ENCODE data around the gene ZFPL1.

Gene ZFPL1

DNA sequence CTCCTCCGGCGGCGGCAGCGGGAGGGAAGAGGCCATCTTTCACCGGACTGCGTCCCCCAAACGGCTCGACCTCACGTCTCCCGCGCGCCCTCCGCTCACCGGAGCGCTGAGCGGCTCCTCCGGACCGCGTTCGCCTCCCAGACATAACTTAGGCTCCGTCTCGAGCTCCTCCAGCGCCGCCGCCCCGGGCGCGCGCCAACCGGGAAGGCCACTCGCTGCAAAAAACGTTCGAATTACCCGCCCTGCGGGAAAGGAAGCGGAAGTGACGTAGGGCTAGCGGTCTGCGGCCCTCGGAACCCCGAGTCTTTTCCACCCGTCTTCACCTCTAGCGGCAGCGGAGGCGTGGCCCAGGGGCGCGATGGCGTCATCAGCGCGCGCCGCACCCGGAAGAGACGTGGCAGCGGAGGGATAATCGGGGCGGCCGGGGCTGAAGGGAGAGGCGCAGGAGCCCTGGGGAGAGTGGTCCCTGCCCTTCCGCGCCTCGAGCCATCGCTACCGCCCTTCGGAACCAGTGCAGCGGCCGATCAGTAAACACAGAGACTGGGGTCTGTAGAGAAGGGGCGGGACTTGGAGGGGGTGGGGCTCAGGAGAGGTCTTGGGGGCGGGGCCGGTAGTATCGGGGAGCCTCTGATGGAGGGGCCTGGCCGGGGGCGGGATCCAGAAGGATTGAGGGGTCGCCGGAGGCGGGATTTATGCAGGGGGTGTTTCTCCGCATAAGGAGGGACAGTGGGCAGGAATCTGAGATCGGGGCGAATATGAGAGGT is at the start of gene ZFPL1, which contains the start of gene CDCA5:
Gene ZFPL1 (plus strand): TSS at position 389 of the 764 bp plus-strand sequence. CDS start 477 bp downstream, outside the sequence.
Gene CDCA5 (minus strand): TSS at position 207 of the 764 bp plus-strand sequence. CDS start 62 bp downstream, at position 145.
- peak; percentile 88 for ATAC-seq
- TF ChIP-seq ARNTL (CRISPR knock-in tag; IDR thresholded peaks at IDR 0.05; ENCODE audit: borderline replicate concordance, low read depth), result no peak

DNA sequence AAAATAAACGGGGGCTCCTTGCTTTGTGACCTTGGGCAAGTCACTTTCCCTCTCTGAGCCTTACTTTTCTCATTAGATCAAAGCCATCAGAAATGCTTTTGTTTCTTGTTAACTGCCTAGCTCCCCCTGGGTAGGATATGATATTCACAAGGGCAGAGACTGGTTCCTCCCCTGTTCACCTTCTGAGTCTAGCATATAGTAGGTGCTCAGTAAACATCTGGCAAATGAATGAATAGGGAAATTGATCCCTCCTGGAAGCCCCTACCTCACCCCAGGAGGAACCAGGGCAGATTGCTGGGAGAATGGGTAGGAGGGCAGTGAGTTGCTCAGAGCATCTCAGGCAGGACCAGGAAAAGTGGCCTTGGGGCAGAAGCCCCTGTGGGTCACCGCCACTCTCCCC is 49.6 kb upstream of the ZFPL1 start:
- TF ChIP-seq OSR1 (CRISPR knock-in tag; IDR thresholded peaks at IDR 0.05) (no peak), BACH2 (CRISPR knock-in tag; IDR thresholded peaks at IDR 0.05; ENCODE audit: borderline replicate concordance) (no peak), ZNF565 (CRISPR knock-in tag; conservative IDR thresholded peaks at IDR 0.05; ENCODE audit: low read depth) (no peak), RARB (CRISPR knock-in tag; IDR thresholded peaks at IDR 0.05) (no peak), SNAI2 (CRISPR knock-in tag; IDR thresholded peaks at IDR 0.05) (no peak), ESRRG (CRISPR knock-in tag; IDR thresholded peaks at IDR 0.05) (no peak), ZFP30 (CRISPR knock-in tag; IDR thresholded peaks at IDR 0.05) (no peak), TOX (CRISPR knock-in tag; IDR thresholded peaks at IDR 0.05; ENCODE audit: borderline replicate concordance) (no peak), ZNF8 (CRISPR knock-in tag; IDR thresholded peaks at IDR 0.05) (no peak), ISL1 (CRISPR knock-in tag; IDR thresholded peaks at IDR 0.05) (no peak), CSDC2 (CRISPR knock-in tag; IDR thresholded peaks at IDR 0.05) (no peak), GLIS3 (CRISPR knock-in tag; IDR thresholded peaks at IDR 0.05) (no peak), ZNF70 (CRISPR knock-in tag; IDR thresholded peaks at IDR 0.05) (no peak), TCF4 (CRISPR knock-in tag; IDR thresholded peaks at IDR 0.05; ENCODE audit: borderline replicate concordance) (no peak), PPARA (CRISPR knock-in tag; IDR thresholded peaks at IDR 0.05; ENCODE audit: borderline replicate concordance) (no peak)
- TF ChIP-seq, protein P1, sequence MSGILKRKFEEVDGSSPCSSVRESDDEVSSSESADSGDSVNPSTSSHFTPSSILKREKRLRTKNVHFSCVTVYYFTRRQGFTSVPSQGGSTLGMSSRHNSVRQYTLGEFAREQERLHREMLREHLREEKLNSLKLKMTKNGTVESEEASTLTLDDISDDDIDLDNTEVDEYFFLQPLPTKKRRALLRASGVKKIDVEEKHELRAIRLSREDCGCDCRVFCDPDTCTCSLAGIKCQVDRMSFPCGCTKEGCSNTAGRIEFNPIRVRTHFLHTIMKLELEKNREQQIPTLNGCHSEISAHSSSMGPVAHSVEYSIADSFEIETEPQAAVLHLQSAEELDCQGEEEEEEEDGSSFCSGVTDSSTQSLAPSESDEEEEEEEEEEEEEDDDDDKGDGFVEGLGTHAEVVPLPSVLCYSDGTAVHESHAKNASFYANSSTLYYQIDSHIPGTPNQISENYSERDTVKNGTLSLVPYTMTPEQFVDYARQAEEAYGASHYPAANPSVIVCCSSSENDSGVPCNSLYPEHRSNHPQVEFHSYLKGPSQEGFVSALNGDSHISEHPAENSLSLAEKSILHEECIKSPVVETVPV (CRISPR knock-in tag; IDR thresholded peaks at IDR 0.05), result no peak
- TF ChIP-seq, protein P2, sequence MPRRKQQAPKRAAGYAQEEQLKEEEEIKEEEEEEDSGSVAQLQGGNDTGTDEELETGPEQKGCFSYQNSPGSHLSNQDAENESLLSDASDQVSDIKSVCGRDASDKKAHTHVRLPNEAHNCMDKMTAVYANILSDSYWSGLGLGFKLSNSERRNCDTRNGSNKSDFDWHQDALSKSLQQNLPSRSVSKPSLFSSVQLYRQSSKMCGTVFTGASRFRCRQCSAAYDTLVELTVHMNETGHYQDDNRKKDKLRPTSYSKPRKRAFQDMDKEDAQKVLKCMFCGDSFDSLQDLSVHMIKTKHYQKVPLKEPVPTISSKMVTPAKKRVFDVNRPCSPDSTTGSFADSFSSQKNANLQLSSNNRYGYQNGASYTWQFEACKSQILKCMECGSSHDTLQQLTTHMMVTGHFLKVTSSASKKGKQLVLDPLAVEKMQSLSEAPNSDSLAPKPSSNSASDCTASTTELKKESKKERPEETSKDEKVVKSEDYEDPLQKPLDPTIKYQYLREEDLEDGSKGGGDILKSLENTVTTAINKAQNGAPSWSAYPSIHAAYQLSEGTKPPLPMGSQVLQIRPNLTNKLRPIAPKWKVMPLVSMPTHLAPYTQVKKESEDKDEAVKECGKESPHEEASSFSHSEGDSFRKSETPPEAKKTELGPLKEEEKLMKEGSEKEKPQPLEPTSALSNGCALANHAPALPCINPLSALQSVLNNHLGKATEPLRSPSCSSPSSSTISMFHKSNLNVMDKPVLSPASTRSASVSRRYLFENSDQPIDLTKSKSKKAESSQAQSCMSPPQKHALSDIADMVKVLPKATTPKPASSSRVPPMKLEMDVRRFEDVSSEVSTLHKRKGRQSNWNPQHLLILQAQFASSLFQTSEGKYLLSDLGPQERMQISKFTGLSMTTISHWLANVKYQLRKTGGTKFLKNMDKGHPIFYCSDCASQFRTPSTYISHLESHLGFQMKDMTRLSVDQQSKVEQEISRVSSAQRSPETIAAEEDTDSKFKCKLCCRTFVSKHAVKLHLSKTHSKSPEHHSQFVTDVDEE (CRISPR knock-in tag; IDR thresholded peaks at IDR 0.05), result no peak
- TF ChIP-seq, protein P3, sequence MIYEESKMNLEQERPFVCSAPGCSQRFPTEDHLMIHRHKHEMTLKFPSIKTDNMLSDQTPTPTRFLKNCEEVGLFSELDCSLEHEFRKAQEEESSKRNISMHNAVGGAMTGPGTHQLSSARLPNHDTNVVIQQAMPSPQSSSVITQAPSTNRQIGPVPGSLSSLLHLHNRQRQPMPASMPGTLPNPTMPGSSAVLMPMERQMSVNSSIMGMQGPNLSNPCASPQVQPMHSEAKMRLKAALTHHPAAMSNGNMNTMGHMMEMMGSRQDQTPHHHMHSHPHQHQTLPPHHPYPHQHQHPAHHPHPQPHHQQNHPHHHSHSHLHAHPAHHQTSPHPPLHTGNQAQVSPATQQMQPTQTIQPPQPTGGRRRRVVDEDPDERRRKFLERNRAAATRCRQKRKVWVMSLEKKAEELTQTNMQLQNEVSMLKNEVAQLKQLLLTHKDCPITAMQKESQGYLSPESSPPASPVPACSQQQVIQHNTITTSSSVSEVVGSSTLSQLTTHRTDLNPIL (CRISPR knock-in tag; IDR thresholded peaks at IDR 0.05; ENCODE audit: low read depth), result no peak
- ATAC-seq, result no peak

DNA sequence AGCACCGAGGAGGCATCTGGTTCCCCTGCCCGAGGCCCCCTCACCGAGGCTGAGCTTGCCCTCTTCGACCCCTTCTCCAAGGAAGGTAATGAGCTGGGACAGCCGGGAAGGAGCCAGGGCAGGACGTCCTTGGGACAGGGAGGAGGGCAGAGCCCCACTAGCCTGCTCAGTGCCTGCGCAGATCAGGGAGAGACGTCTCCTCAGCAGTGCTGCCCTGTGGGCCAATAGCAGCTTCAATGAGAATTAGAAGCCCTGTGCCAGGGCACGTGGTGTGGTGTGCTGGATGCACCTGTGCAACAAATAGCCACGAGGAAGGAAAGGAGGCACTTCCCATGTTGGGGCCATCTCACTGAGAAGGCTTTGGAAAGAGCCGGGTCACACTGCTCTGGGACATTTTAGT is 48.4 kb upstream of the ZFPL1 start:
- TF ChIP-seq BACH2 (CRISPR knock-in tag; IDR thresholded peaks at IDR 0.05; ENCODE audit: borderline replicate concordance), result no peak
- TF ChIP-seq ZNF70 (CRISPR knock-in tag; IDR thresholded peaks at IDR 0.05), result no peak
- TF ChIP-seq, protein P4, sequence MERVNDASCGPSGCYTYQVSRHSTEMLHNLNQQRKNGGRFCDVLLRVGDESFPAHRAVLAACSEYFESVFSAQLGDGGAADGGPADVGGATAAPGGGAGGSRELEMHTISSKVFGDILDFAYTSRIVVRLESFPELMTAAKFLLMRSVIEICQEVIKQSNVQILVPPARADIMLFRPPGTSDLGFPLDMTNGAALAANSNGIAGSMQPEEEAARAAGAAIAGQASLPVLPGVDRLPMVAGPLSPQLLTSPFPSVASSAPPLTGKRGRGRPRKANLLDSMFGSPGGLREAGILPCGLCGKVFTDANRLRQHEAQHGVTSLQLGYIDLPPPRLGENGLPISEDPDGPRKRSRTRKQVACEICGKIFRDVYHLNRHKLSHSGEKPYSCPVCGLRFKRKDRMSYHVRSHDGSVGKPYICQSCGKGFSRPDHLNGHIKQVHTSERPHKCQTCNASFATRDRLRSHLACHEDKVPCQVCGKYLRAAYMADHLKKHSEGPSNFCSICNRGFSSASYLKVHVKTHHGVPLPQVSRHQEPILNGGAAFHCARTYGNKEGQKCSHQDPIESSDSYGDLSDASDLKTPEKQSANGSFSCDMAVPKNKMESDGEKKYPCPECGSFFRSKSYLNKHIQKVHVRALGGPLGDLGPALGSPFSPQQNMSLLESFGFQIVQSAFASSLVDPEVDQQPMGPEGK (CRISPR knock-in tag; IDR thresholded peaks at IDR 0.05; ENCODE audit: borderline replicate concordance), result no peak
- no peak for ATAC-seq

DNA sequence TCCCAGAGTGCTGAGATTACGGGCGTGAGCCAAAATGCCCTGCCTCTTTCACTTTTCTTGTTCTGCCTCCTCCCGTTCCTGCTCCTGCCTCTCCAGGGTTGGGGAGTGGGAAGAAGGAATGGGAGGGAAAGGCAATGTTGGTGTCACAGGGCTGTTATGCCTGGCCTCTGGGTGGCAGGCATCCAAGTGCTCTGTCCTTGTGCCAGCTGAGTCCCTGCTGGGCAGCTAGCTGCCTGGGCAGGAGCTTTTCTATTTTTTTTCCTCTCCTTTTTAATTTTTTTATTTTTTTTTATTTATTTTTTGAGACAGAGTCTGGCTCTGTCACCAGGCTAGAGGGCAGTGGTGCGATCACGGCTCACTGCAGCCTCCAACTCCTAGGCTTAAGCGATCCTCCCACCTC is 47.1 kb upstream of the ZFPL1 start:
- ATAC-seq, result no peak
- TF ChIP-seq ESRRG (CRISPR knock-in tag; IDR thresholded peaks at IDR 0.05) (no peak), TCF4 (CRISPR knock-in tag; IDR thresholded peaks at IDR 0.05; ENCODE audit: borderline replicate concordance) (no peak), CSDC2 (CRISPR knock-in tag; IDR thresholded peaks at IDR 0.05) (no peak), RARB (CRISPR knock-in tag; IDR thresholded peaks at IDR 0.05) (no peak)
